ENCODE measurements around the gene UPK2. TPM values are rescaled to one million over a fixed set of nuclear protein-coding genes. Genes with fewer than 3 reads are reported as not detected.

UPK2 gene
- polyA plus RNA-seq, 1 of the 3 experiments (the other 2 are of a cell fraction), result 0.15 TPM

DNA sequence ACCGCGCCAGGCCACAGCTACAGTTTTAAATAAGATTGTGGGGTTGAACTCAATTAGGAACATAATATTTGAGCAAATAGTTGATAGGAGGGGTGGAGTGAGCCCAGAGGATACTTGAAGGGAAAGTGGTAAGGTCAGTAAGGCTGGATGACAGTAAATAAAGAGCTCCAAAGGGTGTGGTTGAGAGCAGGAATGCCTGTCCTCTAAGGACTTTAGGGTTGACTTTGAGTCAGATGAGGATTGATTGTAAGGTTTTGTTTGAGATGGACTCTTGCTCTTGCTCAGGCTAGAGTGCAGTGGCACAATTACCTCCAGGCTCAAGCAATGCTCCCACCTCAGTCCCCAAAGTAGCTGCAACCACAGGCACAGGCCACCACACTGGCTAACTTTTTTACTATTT lies 17.9 kb downstream of the UPK2 start:
- Histone ChIP-seq H3K4me1 (ENCODE audit: control insufficient read depth in 1 of 2, insufficient read depth in 2 of 2, low read depth in 1 of 2, low read length in 1 of 2) (no peaks in the 10 kb centered on the region), H3K27ac (ENCODE audit: low read depth in 2 of 2, low read length in 1 of 2) (no peak overlapping the region), H3K79me2 (ENCODE audit: insufficient read depth) (no peaks in the 10 kb centered on the region), H3K4me2 (no peak overlapping the region), H3K27me3 (ENCODE audit: insufficient read depth) (no peaks in the 10 kb centered on the region; the same call in 1 of the 2 replicates), H3F3A (replicated peaks; ENCODE audit: insufficient read depth) (no peaks in the 10 kb centered on the region), H2AFZ (ENCODE audit: low read depth) (no peak overlapping the region), H3K36me3 (replicated peaks in 1 of 2; ENCODE audit: control insufficient read depth in 1 of 2, insufficient read depth in 2 of 2, low read length in 1 of 2) (no peaks in the 10 kb centered on the region), H4K20me1 (ENCODE audit: insufficient read depth) (no peaks in the 10 kb centered on the region), H3K9me2 (no peaks in the 10 kb centered on the region), H3K9ac (no peak overlapping the region), H3K9me3 (no peaks in the 10 kb centered on the region), H3K4me3 (ENCODE audit: low read depth in 2 of 2, low read length in 1 of 2) (no peak overlapping the region)
- WGBS (ENCODE audit: low lambda C conversion rate), result 94% methylated on average over 2 of the region's 2 CpGs
- no peak for DNase-seq
- ChIA-PET POLR2A (no interaction called here), CTCF (interaction anchor here (1.2 to 1.4 kb wide), 2 partner anchors 17 to 44 kb away, joined by 3 to 4 read pairs; no protein-coding TSS in a partner anchor)
- TF ChIP-seq, protein P1, sequence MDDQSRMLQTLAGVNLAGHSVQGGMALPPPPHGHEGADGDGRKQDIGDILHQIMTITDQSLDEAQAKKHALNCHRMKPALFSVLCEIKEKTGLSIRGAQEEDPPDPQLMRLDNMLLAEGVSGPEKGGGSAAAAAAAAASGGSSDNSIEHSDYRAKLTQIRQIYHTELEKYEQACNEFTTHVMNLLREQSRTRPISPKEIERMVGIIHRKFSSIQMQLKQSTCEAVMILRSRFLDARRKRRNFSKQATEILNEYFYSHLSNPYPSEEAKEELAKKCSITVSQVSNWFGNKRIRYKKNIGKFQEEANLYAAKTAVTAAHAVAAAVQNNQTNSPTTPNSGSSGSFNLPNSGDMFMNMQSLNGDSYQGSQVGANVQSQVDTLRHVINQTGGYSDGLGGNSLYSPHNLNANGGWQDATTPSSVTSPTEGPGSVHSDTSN (IDR thresholded peaks at IDR 0.05), result no peak
- TF ChIP-seq MEF2A (IDR thresholded peaks at IDR 0.05; ENCODE audit: borderline replicate concordance, low read depth) (no peak), POLR2AphosphoS5 (IDR thresholded peaks at IDR 0.05; ENCODE audit: low read depth, low read length) (no peak), RCOR1 (IDR thresholded peaks at IDR 0.05; ENCODE audit: low read length) (no peak), RAD21 (IDR thresholded peaks at IDR 0.05; ENCODE audit: low read length) (no peak), CHD2 (IDR thresholded peaks at IDR 0.05; ENCODE audit: low read length, partially characterized antibody) (no peak), FOXM1 (IDR thresholded peaks at IDR 0.05; ENCODE audit: low read depth) (no peak), RFX5 (IDR thresholded peaks at IDR 0.05; ENCODE audit: low read length) (no peak), MXI1 (IDR thresholded peaks at IDR 0.05; ENCODE audit: low read depth, low read length) (no peak), ELF1 (IDR thresholded peaks at IDR 0.05) (no peak), SMC3 (IDR thresholded peaks at IDR 0.05; ENCODE audit: low read depth, low read length) (no peak), FOSL2 (IDR thresholded peaks at IDR 0.05; ENCODE audit: borderline replicate concordance, low read depth) (no peak)
- TF ChIP-seq, protein P2, sequence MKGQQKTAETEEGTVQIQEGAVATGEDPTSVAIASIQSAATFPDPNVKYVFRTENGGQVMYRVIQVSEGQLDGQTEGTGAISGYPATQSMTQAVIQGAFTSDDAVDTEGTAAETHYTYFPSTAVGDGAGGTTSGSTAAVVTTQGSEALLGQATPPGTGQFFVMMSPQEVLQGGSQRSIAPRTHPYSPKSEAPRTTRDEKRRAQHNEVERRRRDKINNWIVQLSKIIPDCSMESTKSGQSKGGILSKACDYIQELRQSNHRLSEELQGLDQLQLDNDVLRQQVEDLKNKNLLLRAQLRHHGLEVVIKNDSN (IDR thresholded peaks at IDR 0.05; ENCODE audit: borderline replicate concordance, low read depth), result no peak
- TF ChIP-seq, protein P3, sequence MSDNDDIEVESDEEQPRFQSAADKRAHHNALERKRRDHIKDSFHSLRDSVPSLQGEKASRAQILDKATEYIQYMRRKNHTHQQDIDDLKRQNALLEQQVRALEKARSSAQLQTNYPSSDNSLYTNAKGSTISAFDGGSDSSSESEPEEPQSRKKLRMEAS (IDR thresholded peaks at IDR 0.05; ENCODE audit: low read depth), result no peak
- TF ChIP-seq, protein P4, sequence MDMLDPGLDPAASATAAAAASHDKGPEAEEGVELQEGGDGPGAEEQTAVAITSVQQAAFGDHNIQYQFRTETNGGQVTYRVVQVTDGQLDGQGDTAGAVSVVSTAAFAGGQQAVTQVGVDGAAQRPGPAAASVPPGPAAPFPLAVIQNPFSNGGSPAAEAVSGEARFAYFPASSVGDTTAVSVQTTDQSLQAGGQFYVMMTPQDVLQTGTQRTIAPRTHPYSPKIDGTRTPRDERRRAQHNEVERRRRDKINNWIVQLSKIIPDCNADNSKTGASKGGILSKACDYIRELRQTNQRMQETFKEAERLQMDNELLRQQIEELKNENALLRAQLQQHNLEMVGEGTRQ (IDR thresholded peaks at IDR 0.05; ENCODE audit: borderline replicate concordance, low read depth, low read length), result no peak
